H9 (cell line): ENCODE measurements around the gene PITX3. TPM values are rescaled to one million over a fixed set of nuclear protein-coding genes. Genes with fewer than 3 reads are reported as not detected.

Experiments used
- DNase-seq: peaks from one replicate; pipeline ENCODE4 v3.0.0-alpha.2; 2017
- H2AFZ ChIP-seq: one replicate; pipeline ENCODE4 v1.6.1; 2013; ENCODE audit warnings: mild to moderate bottlenecking, low read length, control low read depth, moderate library complexity
- H2AK5ac ChIP-seq: 2 replicates; pipeline ENCODE4 v1.6.1; 2013; ENCODE audit warnings: low read length, control low read depth, mixed read lengths; ENCODE audit not compliant: insufficient read length
- H2BK120ac ChIP-seq: one replicate; pipeline ENCODE4 v1.6.1; 2013; ENCODE audit warnings: low read depth, mild to moderate bottlenecking, low read length, control low read depth, inconsistent platforms; ENCODE audit not compliant: poor library complexity, severe bottlenecking
- H2BK12ac ChIP-seq: 2 replicates; pipeline ENCODE4 v1.6.1; 2013; ENCODE audit warnings: low read length, control low read depth, mixed read lengths, low read depth; ENCODE audit not compliant: insufficient read length
- H2BK15ac ChIP-seq: 2 replicates; pipeline ENCODE4 v1.6.1; 2013; ENCODE audit warnings: low read depth, low read length, control low read depth
- H2BK20ac ChIP-seq: one replicate; pipeline ENCODE4 v1.6.1; 2013; ENCODE audit warnings: low read depth, mild to moderate bottlenecking, low read length, control low read depth, inconsistent platforms; ENCODE audit not compliant: poor library complexity, severe bottlenecking
- H2BK5ac ChIP-seq: 2 replicates; pipeline ENCODE4 v1.6.1; 2013; ENCODE audit warnings: low read length, control low read depth, mixed read lengths; ENCODE audit not compliant: insufficient read length
- H3K14ac ChIP-seq: 2 replicates; pipeline ENCODE4 v1.6.1; 2013; ENCODE audit warnings: low read length, control low read depth; ENCODE audit not compliant: insufficient read depth
- H3K18ac ChIP-seq: 2 replicates; pipeline ENCODE4 v1.6.1; 2013; ENCODE audit warnings: low read depth, mild to moderate bottlenecking, mixed read lengths, low read length, control low read depth; ENCODE audit not compliant: insufficient read length
- H3K23ac ChIP-seq: 2 replicates; pipeline ENCODE4 v1.6.1; 2013; ENCODE audit warnings: low read length, control low read depth, mixed read lengths, low read depth; ENCODE audit not compliant: insufficient read length
- H3K23me2 ChIP-seq: 2 replicates; pipeline ENCODE4 v1.6.1; 2013; ENCODE audit warnings: low read depth, mild to moderate bottlenecking, mixed read lengths, low read length, control low read depth; ENCODE audit not compliant: insufficient read length, poor library complexity, severe bottlenecking
- H3K27ac ChIP-seq: 2 replicates; pipeline ENCODE4 v1.5.1; 2013; ENCODE audit warnings: low read length, control low read depth, mixed read lengths, low read depth; ENCODE audit not compliant: insufficient read length
- H3K27me3 ChIP-seq: 2 replicates; pipeline ENCODE4 v1.6.1; 2013; ENCODE audit warnings: low read length, control low read depth, inconsistent platforms; ENCODE audit not compliant: insufficient read depth
- H3K4ac ChIP-seq: 2 replicates; pipeline ENCODE4 v1.6.1; 2013; ENCODE audit warnings: low read depth, mild to moderate bottlenecking, control low read depth, inconsistent platforms, low read length, moderate library complexity
- H3K4me1 ChIP-seq: 2 replicates; pipeline ENCODE4 v1.6.1; 2013; ENCODE audit warnings: low read length, control low read depth, inconsistent platforms; ENCODE audit not compliant: insufficient read depth
- H3K4me2 ChIP-seq: 2 replicates; pipeline ENCODE4 v1.6.1; 2013; ENCODE audit warnings: low read length, control low read depth, mixed read lengths; ENCODE audit not compliant: insufficient read length, insufficient read depth
- H3K56ac ChIP-seq: 2 replicates; pipeline ENCODE4 v1.6.1; 2013; ENCODE audit warnings: low read depth, mild to moderate bottlenecking, mixed read lengths, low read length, control low read depth; ENCODE audit not compliant: insufficient read length
- H3K79me1 ChIP-seq: 2 replicates; pipeline ENCODE4 v1.6.1; 2013; ENCODE audit warnings: low read depth, mild to moderate bottlenecking, moderate library complexity, low read length, control low read depth, inconsistent platforms; ENCODE audit not compliant: insufficient read depth, poor library complexity, severe bottlenecking
- H3K79me2 ChIP-seq: 2 replicates; pipeline ENCODE4 v1.6.1; 2013; ENCODE audit warnings: low read length, control low read depth, inconsistent platforms; ENCODE audit not compliant: insufficient read depth
- H3K9ac ChIP-seq: 2 replicates; pipeline ENCODE4 v1.6.1; 2013; ENCODE audit warnings: low read length, control low read depth, mixed read lengths; ENCODE audit not compliant: insufficient read length; ENCODE audit errors: extremely low read depth
- H3K9me3 ChIP-seq: one replicate; pipeline ENCODE4 v1.6.1; 2013; ENCODE audit warnings: low read depth, low read length, inconsistent platforms; ENCODE audit not compliant: control insufficient read depth
- H3T11ph ChIP-seq: one replicate; pipeline ENCODE4 v1.6.1; 2013; ENCODE audit warnings: mild to moderate bottlenecking, low read length, control low read depth, inconsistent platforms
- H4K20me1 ChIP-seq: one replicate; pipeline ENCODE4 v1.6.1; 2013; ENCODE audit not compliant: control insufficient read depth, insufficient read length, insufficient read depth
- H4K5ac ChIP-seq: 2 replicates; pipeline ENCODE4 v1.6.1; 2013; ENCODE audit warnings: low read depth, mild to moderate bottlenecking, mixed read lengths, low read length, control low read depth; ENCODE audit not compliant: insufficient read length
- H4K8ac ChIP-seq: replicated peaks from 2 replicates; pipeline ENCODE4 v1.6.1; 2013; ENCODE audit warnings: low read length, control low read depth, mixed read lengths, low read depth; ENCODE audit not compliant: insufficient read length
- H4K91ac ChIP-seq: 2 replicates; pipeline ENCODE4 v1.6.1; 2013; ENCODE audit warnings: low read depth, mild to moderate bottlenecking, moderate library complexity, mixed read lengths, low read length, control low read depth; ENCODE audit not compliant: insufficient read length
- H3K27ac Mint-ChIP-seq, 3 experiments: 2 replicates in 2 of 3; 3 replicates in 1 of 3; pipeline ENCODE4 v1.8.0; 2020 to 2021; ENCODE audit warnings: mixed read lengths in 3 of 3, mild to moderate bottlenecking in 1 of 3, moderate library complexity in 1 of 3
- H3K27me3 Mint-ChIP-seq: 2 replicates; pipeline ENCODE4 v1.8.0; 2021; ENCODE audit warnings: low read depth, mild to moderate bottlenecking, moderate library complexity, mixed read lengths
- H3K36me3 Mint-ChIP-seq, 3 experiments: 2 replicates in 2 of 3; 3 replicates in 1 of 3; pipeline ENCODE4 v1.8.0; 2020 to 2021; ENCODE audit warnings: low read depth in 3 of 3, mixed read lengths in 3 of 3; ENCODE audit not compliant: insufficient read depth in 1 of 3
- H3K4me1 Mint-ChIP-seq, 2 experiments: 2 replicates each; pipeline ENCODE4 v1.8.0; 2020; ENCODE audit warnings: mixed read lengths in 2 of 2
- H3K4me3 Mint-ChIP-seq, 2 experiments: 2 replicates in 1 of 2; 3 replicates in 1 of 2; pipeline ENCODE4 v1.8.0; 2020 to 2021; ENCODE audit warnings: mild to moderate bottlenecking in 2 of 2, mixed read lengths in 2 of 2, moderate library complexity in 1 of 2
- H3K9me3 Mint-ChIP-seq, 2 experiments: 2 replicates in 1 of 2; 3 replicates in 1 of 2; pipeline ENCODE4 v1.8.0; 2020; ENCODE audit warnings: mild to moderate bottlenecking in 2 of 2, mixed read lengths in 2 of 2, moderate library complexity in 1 of 2
- CTCF ChIP-seq: fragments of 200-600 bp; sonication (generic); conservative IDR thresholded peaks from 3 replicates; pipeline ENCODE4 v1.8.0; 2021; ENCODE audit warnings: antibody characterized with exemption, mild to moderate bottlenecking
- WGBS: extraction: QIAGEN DNeasy Blood & Tissue Kit; methylation state at CpG from one replicate; pipeline ENCODE4 v1.1.7; 2013; ENCODE audit warnings: missing lambda C conversion rate, low lambda C conversion rate, mixed read lengths; ENCODE audit not compliant: insufficient read length; ENCODE audit errors: extremely low coverage; 5-methylcytosine and 5-hydroxymethylcytosine counted together
- total RNA-seq: library from RNA; stranded (reverse); gene quantifications from 2 replicates; pipeline ENCODE4 v1.2.1, GENCODE V29; 2021

PITX3 gene
- total RNA-seq, 1 experiment from 2014 or later: not detected

GRCh38 chr10:102287991-102288390 lies 46.7 kb upstream of the PITX3 start:
- Mint-ChIP-seq H3K27ac (no peak overlapping the region), H3K36me3 (no peaks in the 10 kb centered on the region), H3K4me3 (no peak overlapping the region), H3K9me3 (no peaks in the 10 kb centered on the region), H3K4me1 (no peaks in the 10 kb centered on the region; a peak in 1 of 4 replicates), H3K27me3 (no peaks in the 10 kb centered on the region)
- WGBS: no CpG with 5 or more reads among the region's 4 CpGs
- Histone ChIP-seq H3K4ac (no peak overlapping the region), H3K18ac (no peak overlapping the region), H3K27ac (no peak overlapping the region), H3K9me3 (no peaks in the 10 kb centered on the region), H3K4me1 (no peaks in the 10 kb centered on the region), H2BK15ac (no peak overlapping the region), H3K23ac (no peak overlapping the region), H2AK5ac (no peak overlapping the region), H3K4me2 (no peak overlapping the region), H3K9ac (no peak overlapping the region), H4K5ac (no peak overlapping the region), H3K56ac (no peak overlapping the region), H2BK5ac (no peak overlapping the region), H3K14ac (no peak overlapping the region), H4K20me1 (no peaks in the 10 kb centered on the region), H3K27me3 (no peaks in the 10 kb centered on the region), H4K91ac (no peak overlapping the region), H2BK120ac (no peak overlapping the region), H2BK12ac (no peak overlapping the region), H3K79me2 (no peaks in the 10 kb centered on the region), H2BK20ac (no peak overlapping the region), H3T11ph (no peak overlapping the region), H3K79me1 (no peaks in the 10 kb centered on the region), H3K23me2 (no peaks in the 10 kb centered on the region), H2AFZ (no peak overlapping the region), H4K8ac (no peak overlapping the region)
- DNase-seq: no peak
- TF ChIP-seq CTCF: no peak
